ENCODE results near the gene GXYLT2.
"Not testable (repeated sequence)": the region's sequence is repeated elsewhere in the genome, so short reads cannot be mapped to it uniquely, and the experiment has no call there.

Gene GXYLT2

GRCh38 chr3:72892870-72893269 lies 5.0 kb downstream of the GXYLT2 start:
- peak; percentile 43 for DNase-seq

- DNase-seq, result no peak
Observed at GRCh38 chr3:72894976-72895552, 7.2 kb downstream of the GXYLT2 start.

GRCh38 chr3:72896996-72897757 lies 9.3 kb downstream of the GXYLT2 start:
- no peak for DNase-seq

- DNase-seq, result no peak
Observed at GRCh38 chr3:72897758-72898007, 9.8 kb downstream of the GXYLT2 start.

GRCh38 chr3:72899349-72899765 lies 11.5 kb downstream of the GXYLT2 start:
- DNase-seq, result no peak

- no peak for DNase-seq
Observed at GRCh38 chr3:72900048-72900447, 12.2 kb downstream of the GXYLT2 start.

- DNase-seq, result no peak
Observed at GRCh38 chr3:72901840-72902239, 14.0 kb downstream of the GXYLT2 start.

- DNase-seq, result no peak
Observed at GRCh38 chr3:72903004-72903403, 15.2 kb downstream of the GXYLT2 start.

GRCh38 chr3:72904163-72904562 lies 16.3 kb downstream of the GXYLT2 start:
- DNase-seq, result no peak

- no peak for DNase-seq
Observed at GRCh38 chr3:72906154-72906553, 18.3 kb downstream of the GXYLT2 start.

- DNase-seq, result no peak
Observed at GRCh38 chr3:72907131-72907711, 19.4 kb downstream of the GXYLT2 start.

GRCh38 chr3:72907731-72908620 lies 20.1 kb downstream of the GXYLT2 start:
- DNase-seq, result no peak

GRCh38 chr3:72909591-72909990 lies 21.7 kb downstream of the GXYLT2 start:
- DNase-seq, result no peak

GRCh38 chr3:72912532-72912931 lies 24.7 kb downstream of the GXYLT2 start:
- no peak for DNase-seq

- no peak for DNase-seq
Observed at GRCh38 chr3:72914383-72914782, 26.5 kb downstream of the GXYLT2 start.

GRCh38 chr3:72916250-72916649 lies 28.4 kb downstream of the GXYLT2 start:
- no peak for DNase-seq

GRCh38 chr3:72919520-72919919 lies 31.7 kb downstream of the GXYLT2 start:
- DNase-seq, result no peak

GRCh38 chr3:72924055-72924454 lies 36.2 kb downstream of the GXYLT2 start:
- DNase-seq, result peak; percentile 4

- DNase-seq, result not testable (repeated sequence)
Observed at GRCh38 chr3:72928781-72929735, 41.2 kb downstream of the GXYLT2 start.

- DNase-seq, result no peak
Observed at GRCh38 chr3:72930754-72931153, 42.9 kb downstream of the GXYLT2 start.

GRCh38 chr3:72932416-72932815 lies 44.6 kb downstream of the GXYLT2 start:
- DNase-seq, result no peak

All from NCI-H82 (cell line).